ENCODE results near the gene SMYD3. TPM values are rescaled to one million over a fixed set of nuclear protein-coding genes. Genes with fewer than 3 reads are reported as not detected.

Gene SMYD3
- polyA plus RNA-seq, 1 donor from 2014 or later = 48.6 TPM

- H3F3A ChIP-seq (ENCODE audit: insufficient read depth, low read length, poor library complexity, severe bottlenecking) = no peaks in the 10 kb centered on the region
- no peak overlapping the region for H3K4me3 ChIP-seq (ENCODE audit: low read length)
- H4K20me1 ChIP-seq (ENCODE audit: insufficient read depth) = no peaks in the 10 kb centered on the region
- H3K9ac ChIP-seq (ENCODE audit: low read length) = no peak overlapping the region
- H3K36me3 ChIP-seq (ENCODE audit: insufficient read depth, low read length) = no peaks in the 10 kb centered on the region
- no peaks in the 10 kb centered on the region for H3K79me2 ChIP-seq (replicated peaks; ENCODE audit: insufficient read depth, low read length)
- peaks cover 5% of the 10 kb centered on the region for H3K9me3 ChIP-seq (ENCODE audit: low read length)
- H3K9me2 ChIP-seq (ENCODE audit: insufficient read depth, low read length) = no peaks in the 10 kb centered on the region
- H3K27ac ChIP-seq (ENCODE audit: low read length) = no peak overlapping the region
- no peak overlapping the region for H2AFZ ChIP-seq (ENCODE audit: low read depth, low read length)
- no peaks in the 10 kb centered on the region for H3K27me3 ChIP-seq (ENCODE audit: insufficient read depth, low read depth, low read length)
- no peak for TF ChIP-seq CTCF (IDR thresholded peaks at IDR 0.05; ENCODE audit: poor library complexity, severe bottlenecking)
- TF ChIP-seq EP300 (conservative IDR thresholded peaks at IDR 0.05; ENCODE audit: poor library complexity, severe bottlenecking) = no peak
- TF ChIP-seq EZH2 (IDR thresholded peaks at IDR 0.05; ENCODE audit: borderline replicate concordance, insufficient read depth, low read length, poor library complexity, severe bottlenecking) = no peak
- TF ChIP-seq TAF1 (IDR thresholded peaks at IDR 0.05; ENCODE audit: low read depth) = no peak
- TF ChIP-seq REST (IDR thresholded peaks at IDR 0.05; ENCODE audit: borderline replicate concordance) = no peak
- no peak for TF ChIP-seq SMC3 (conservative IDR thresholded peaks at IDR 0.05; ENCODE audit: poor library complexity)
- no peak for TF ChIP-seq POLR2AphosphoS5 (IDR thresholded peaks at IDR 0.05)
- TF ChIP-seq RAD21 (conservative IDR thresholded peaks at IDR 0.05) = no peak
- no peak for TF ChIP-seq MXI1 (conservative IDR thresholded peaks at IDR 0.05; ENCODE audit: poor library complexity, severe bottlenecking)
- H3K4me2 ChIP-seq (ENCODE audit: low read length) = no peak overlapping the region
These were observed 252.2 kb downstream of the SMYD3 start for GRCh38 chr1:246254854-246255253.

- Histone ChIP-seq H3K9me2 (ENCODE audit: insufficient read depth, low read length) (no peaks in the 10 kb centered on the region), H2AFZ (ENCODE audit: low read depth, low read length) (no peak overlapping the region), H3K27me3 (ENCODE audit: insufficient read depth, low read depth, low read length) (no peaks in the 10 kb centered on the region), H3K36me3 (ENCODE audit: insufficient read depth, low read length) (no peaks in the 10 kb centered on the region), H3K9ac (ENCODE audit: low read length) (no peak overlapping the region), H3K79me2 (replicated peaks; ENCODE audit: insufficient read depth, low read length) (no peaks in the 10 kb centered on the region), H3K9me3 (ENCODE audit: low read length) (no peaks in the 10 kb centered on the region), H3F3A (ENCODE audit: insufficient read depth, low read length, poor library complexity, severe bottlenecking) (no peaks in the 10 kb centered on the region), H3K4me2 (ENCODE audit: low read length) (no peak overlapping the region), H3K4me3 (ENCODE audit: low read length) (no peak overlapping the region), H4K20me1 (ENCODE audit: insufficient read depth) (no peaks in the 10 kb centered on the region), H3K27ac (ENCODE audit: low read length) (no peak overlapping the region)
- no peak for TF ChIP-seq MXI1 (conservative IDR thresholded peaks at IDR 0.05; ENCODE audit: poor library complexity, severe bottlenecking)
These were observed 260.6 kb downstream of the SMYD3 start for GRCh38 chr1:246246430-246246829.

- Histone ChIP-seq H3K9ac (ENCODE audit: low read length) (no peak overlapping the region), H3F3A (ENCODE audit: insufficient read depth, low read length, poor library complexity, severe bottlenecking) (no peaks in the 10 kb centered on the region), H3K9me3 (ENCODE audit: low read length) (no peaks in the 10 kb centered on the region), H3K4me2 (ENCODE audit: low read length) (no peak overlapping the region), H3K27me3 (ENCODE audit: insufficient read depth, low read depth, low read length) (no peaks in the 10 kb centered on the region), H3K4me3 (ENCODE audit: low read length) (no peak overlapping the region), H3K79me2 (replicated peaks; ENCODE audit: insufficient read depth, low read length) (no peaks in the 10 kb centered on the region), H3K9me2 (ENCODE audit: insufficient read depth, low read length) (no peaks in the 10 kb centered on the region), H3K36me3 (ENCODE audit: insufficient read depth, low read length) (no peaks in the 10 kb centered on the region), H2AFZ (ENCODE audit: low read depth, low read length) (no peak overlapping the region), H3K27ac (ENCODE audit: low read length) (no peak overlapping the region), H4K20me1 (ENCODE audit: insufficient read depth) (no peaks in the 10 kb centered on the region)
- TF ChIP-seq POLR2AphosphoS5 (IDR thresholded peaks at IDR 0.05) = no peak
These were observed 261.5 kb downstream of the SMYD3 start for GRCh38 chr1:246245541-246245940.

All from neural cell (in vitro differentiated cells).